Muscle of leg (tissue), 11 donors: Measurements from ENCODE around the gene INHBA. TPM values are rescaled to one million over a fixed set of nuclear protein-coding genes. Genes with fewer than 3 reads are reported as not detected.

Experiments used
- DNase-seq: peaks from one replicate; pipeline ENCODE4 v3.0.0; 2013
- H3K27ac ChIP-seq: one replicate; pipeline ENCODE4 v1.5.1; 2013; ENCODE audit warnings: mild to moderate bottlenecking, low read length, control low read depth
- H3K27me3 ChIP-seq: one replicate; pipeline ENCODE4 v1.6.1; 2013; ENCODE audit warnings: low read length; ENCODE audit not compliant: control insufficient read depth, insufficient read depth
- H3K36me3 ChIP-seq: one replicate; pipeline ENCODE4 v1.6.1; 2013; ENCODE audit warnings: low read length; ENCODE audit not compliant: control insufficient read depth, insufficient read depth
- H3K4me1 ChIP-seq: one replicate; pipeline ENCODE4 v1.6.1; 2013; ENCODE audit warnings: low read length; ENCODE audit not compliant: control insufficient read depth, insufficient read depth
- H3K4me3 ChIP-seq: one replicate; pipeline ENCODE4 v1.5.1; 2013; ENCODE audit warnings: low read length, control low read depth
- H3K9me3 ChIP-seq: replicated peaks from 2 replicates; pipeline ENCODE4 v1.6.1; 2013; ENCODE audit warnings: low read depth, low read length; ENCODE audit not compliant: control insufficient read depth
- WGBS: methylation state at CpG from one replicate; pipeline ENCODE4 v1.1.5; 2013; ENCODE audit warnings: missing lambda C conversion rate; ENCODE audit not compliant: insufficient coverage; 5-methylcytosine and 5-hydroxymethylcytosine counted together
- polyA plus RNA-seq, 8 donors: library from polyadenylated mRNA; unstranded; fragments of 120-200 nt; gene quantifications; one replicate each; pipeline versions ENCODE4 v1.2.1 to v1.2.3, GENCODE V29; 2013; ENCODE audit warnings: inconsistent platforms in 1 of 8, low replicate concordance in 1 of 8; ENCODE audit not compliant: insufficient read length in 8 of 8, insufficient read depth in 1 of 8
- total RNA-seq: library from RNA; stranded (reverse); fragments of 120-200 nt; gene quantifications from one replicate; pipeline ENCODE4 v1.2.4, GENCODE V29; 2013

The INHBA gene
- total and polyA plus RNA-seq, 9 donors = 2.8 to 16.7 (median 9.0) TPM

DNA sequence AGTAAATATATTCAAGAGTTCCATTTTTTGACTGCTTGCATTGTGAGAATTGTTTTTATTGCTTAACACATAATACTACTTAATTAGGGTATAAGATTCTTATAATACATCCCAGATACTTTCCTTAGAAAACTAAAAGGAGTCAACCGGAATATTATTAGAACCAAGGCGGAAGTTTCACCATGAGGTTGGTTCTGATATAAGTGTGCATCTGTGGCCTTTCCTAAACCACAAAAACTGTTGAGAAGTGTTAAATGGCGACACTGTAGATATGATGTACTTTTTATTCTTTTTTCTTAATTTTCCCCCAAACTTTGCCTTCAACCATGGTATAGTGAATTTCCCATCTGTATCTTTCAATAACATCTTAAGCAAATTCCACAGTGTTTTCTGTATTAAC lies 32.3 kb upstream of the INHBA start:
- Histone ChIP-seq H3K36me3 (no peaks in the 10 kb centered on the region), H3K4me3 (no peak overlapping the region), H3K9me3 (no peaks in the 10 kb centered on the region), H3K27ac (no peak overlapping the region), H3K4me1 (no peaks in the 10 kb centered on the region), H3K27me3 (no peaks in the 10 kb centered on the region)
- no CpG with 5 or more reads among the region's 3 CpGs for WGBS
- no peak for DNase-seq

- Histone ChIP-seq H3K27ac (no peak overlapping the region), H3K27me3 (no peaks in the 10 kb centered on the region), H3K36me3 (no peaks in the 10 kb centered on the region), H3K4me3 (no peak overlapping the region), H3K4me1 (no peaks in the 10 kb centered on the region), H3K9me3 (no peaks in the 10 kb centered on the region)
- DNase-seq = no peak
- 64% methylated on average over 7 of the region's 7 CpGs for WGBS
These were observed 30.0 kb upstream of the INHBA start for GRCh38 chr7:41732843-41733306.

GRCh38 chr7:41732436-41732785 lies 29.5 kb upstream of the INHBA start:
- Histone ChIP-seq H3K4me1 (no peaks in the 10 kb centered on the region), H3K27me3 (no peaks in the 10 kb centered on the region), H3K9me3 (no peaks in the 10 kb centered on the region), H3K36me3 (no peaks in the 10 kb centered on the region), H3K27ac (no peak overlapping the region), H3K4me3 (no peak overlapping the region)
- DNase-seq = no peak
- no CpG with 5 or more reads among the region's 3 CpGs for WGBS

DNA sequence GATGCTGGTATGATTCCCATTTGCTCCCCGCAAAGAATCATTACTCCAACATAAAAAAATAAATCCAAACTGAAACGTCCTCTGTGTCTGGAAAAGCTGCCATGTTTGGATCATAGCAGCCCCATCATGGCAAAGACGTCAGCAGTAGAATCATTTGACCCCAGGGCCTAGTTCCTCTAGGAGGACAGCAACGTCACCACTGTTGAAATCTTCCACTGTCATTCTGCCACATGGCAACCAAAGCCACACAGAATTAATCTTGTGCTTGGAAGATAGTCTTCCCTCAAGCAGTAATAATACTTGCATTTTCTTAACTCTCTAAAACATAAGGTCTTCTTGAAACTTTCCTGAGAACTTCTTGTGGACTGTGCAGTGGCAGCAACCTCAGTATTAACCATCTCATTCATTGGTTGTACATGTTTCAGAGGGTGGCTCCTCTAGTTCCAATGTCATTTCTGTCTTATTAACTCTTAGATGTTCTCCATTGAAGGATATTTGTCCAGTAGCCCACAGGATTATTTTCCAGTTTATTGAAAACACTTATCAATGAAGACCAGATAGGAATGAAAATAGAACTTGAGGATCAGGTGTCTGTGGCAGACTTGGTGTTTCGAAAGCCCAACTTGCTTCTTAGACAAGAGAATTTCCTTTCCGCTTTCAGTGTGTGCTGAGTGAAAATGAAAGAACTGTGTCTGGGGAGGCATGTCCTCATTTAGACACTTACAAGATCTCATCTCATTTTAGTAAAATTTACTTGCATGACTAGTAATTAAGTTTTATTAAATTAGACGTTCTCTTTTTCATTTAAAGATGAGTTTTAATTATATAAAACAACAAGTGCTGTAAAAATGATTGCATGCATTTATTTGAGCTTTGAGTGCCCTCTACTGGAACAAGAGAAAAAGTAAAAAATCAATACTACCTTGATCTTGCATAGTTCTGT lies 28.9 kb upstream of the INHBA start:
- WGBS = 74% methylated on average over 3 of the region's 7 CpGs
- H3K9me3 ChIP-seq = no peaks in the 10 kb centered on the region
- no peaks in the 10 kb centered on the region for H3K27me3 ChIP-seq
- H3K36me3 ChIP-seq = no peaks in the 10 kb centered on the region
- peak; percentile 64 for DNase-seq
- H3K27ac ChIP-seq = no peak overlapping the region
- no peak overlapping the region for H3K4me3 ChIP-seq
- H3K4me1 ChIP-seq = no peaks in the 10 kb centered on the region

GRCh38 chr7:41730668-41731067 lies 27.8 kb upstream of the INHBA start:
- Histone ChIP-seq H3K36me3 (no peaks in the 10 kb centered on the region), H3K4me1 (no peaks in the 10 kb centered on the region), H3K4me3 (no peak overlapping the region), H3K27ac (no peak overlapping the region), H3K27me3 (no peaks in the 10 kb centered on the region), H3K9me3 (no peaks in the 10 kb centered on the region)
- no peak for DNase-seq
- no CpG with 5 or more reads among the region's 3 CpGs for WGBS

GRCh38 chr7:41730161-41730560 lies 27.3 kb upstream of the INHBA start:
- no peak for DNase-seq
- no peaks in the 10 kb centered on the region for H3K36me3 ChIP-seq

DNA sequence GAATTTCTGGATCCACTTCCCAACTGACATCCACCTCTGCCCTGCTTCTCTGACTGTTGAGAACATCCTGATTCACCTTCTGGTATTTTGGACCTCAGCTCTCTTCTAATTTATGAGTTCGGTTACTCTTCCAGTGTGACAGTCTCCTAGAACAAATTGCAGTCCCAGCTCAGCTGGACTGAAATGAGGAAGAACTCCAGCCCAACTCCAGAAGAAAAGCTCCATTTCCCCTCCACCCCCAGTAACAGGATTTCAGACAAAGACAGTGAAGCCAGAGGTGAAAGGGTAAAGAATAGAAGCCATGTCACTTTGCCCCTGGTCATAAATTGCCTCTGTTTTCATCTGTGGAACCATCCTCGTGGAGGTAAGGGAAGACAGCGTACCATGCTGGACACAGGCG lies 26.2 kb upstream of the INHBA start:
- WGBS = 90% methylated on average over 3 of the region's 4 CpGs
- Histone ChIP-seq H3K9me3 (no peaks in the 10 kb centered on the region), H3K4me1 (no peaks in the 10 kb centered on the region), H3K27ac (no peak overlapping the region), H3K36me3 (no peaks in the 10 kb centered on the region), H3K4me3 (no peak overlapping the region), H3K27me3 (no peaks in the 10 kb centered on the region)
- DNase-seq = no peak

More at GRCh38 chr7:41730161-41730560, 27.3 kb upstream of the INHBA start:
- no CpG with 5 or more reads among the region's 1 CpG for WGBS
- Histone ChIP-seq H3K27ac (no peak overlapping the region), H3K4me1 (no peaks in the 10 kb centered on the region), H3K27me3 (no peaks in the 10 kb centered on the region), H3K4me3 (no peak overlapping the region), H3K9me3 (no peaks in the 10 kb centered on the region)

DNA sequence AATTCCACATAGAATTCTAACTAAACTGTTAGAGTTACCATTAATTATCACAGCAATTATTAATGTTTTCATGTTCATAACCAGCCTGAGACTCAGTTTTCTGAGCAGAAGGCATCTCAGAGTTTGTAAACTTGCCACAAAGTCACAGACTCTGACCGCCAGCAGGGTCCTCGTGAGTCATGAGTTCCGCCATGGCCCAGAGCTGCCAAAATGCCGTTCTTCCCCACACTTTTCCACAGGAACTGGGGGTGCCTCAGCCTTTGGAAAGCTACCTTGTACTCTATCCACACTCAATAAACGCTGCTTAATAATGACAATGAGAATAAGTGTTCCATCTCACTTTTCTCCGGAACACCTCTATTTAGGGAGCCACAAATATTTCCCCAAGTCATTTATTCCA lies 22.1 kb upstream of the INHBA start:
- Histone ChIP-seq H3K36me3 (no peaks in the 10 kb centered on the region), H3K27me3 (no peaks in the 10 kb centered on the region), H3K27ac (no peak overlapping the region), H3K4me3 (no peak overlapping the region), H3K4me1 (no peaks in the 10 kb centered on the region), H3K9me3 (no peaks in the 10 kb centered on the region)
- 85% methylated on average over 6 of the region's 6 CpGs for WGBS
- DNase-seq = peak; percentile 21

DNA sequence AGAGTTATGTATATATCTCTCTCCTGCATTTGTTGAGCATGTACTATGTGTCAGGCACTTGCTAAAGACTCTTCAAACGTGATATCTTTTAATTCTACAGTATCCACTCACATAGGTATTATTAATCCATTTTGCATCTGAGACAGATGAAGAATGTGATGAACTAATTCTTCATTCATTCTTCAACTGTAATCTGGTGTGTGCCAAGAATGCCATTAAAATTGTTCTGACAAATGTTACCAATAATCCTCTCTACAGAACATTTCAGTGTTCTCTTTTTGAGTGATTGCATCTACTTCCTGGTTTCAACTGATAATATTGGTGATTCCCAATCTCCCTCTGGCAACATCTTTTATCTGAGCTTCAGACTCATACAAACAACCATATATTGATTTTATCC lies 18.0 kb upstream of the INHBA start:
- Histone ChIP-seq H3K36me3 (no peaks in the 10 kb centered on the region), H3K9me3 (no peaks in the 10 kb centered on the region), H3K27ac (no peak overlapping the region), H3K27me3 (no peaks in the 10 kb centered on the region), H3K4me1 (no peaks in the 10 kb centered on the region), H3K4me3 (no peak overlapping the region)
- no CpG with 5 or more reads among the region's 1 CpG for WGBS
- DNase-seq = no peak

GRCh38 chr7:41720046-41720445 lies 17.2 kb upstream of the INHBA start:
- Histone ChIP-seq H3K27ac (no peak overlapping the region), H3K4me3 (no peak overlapping the region), H3K27me3 (no peaks in the 10 kb centered on the region), H3K36me3 (no peaks in the 10 kb centered on the region), H3K4me1 (no peaks in the 10 kb centered on the region), H3K9me3 (no peaks in the 10 kb centered on the region)
- no peak for DNase-seq
- WGBS = 81% methylated on average over 4 of the region's 4 CpGs
